Measurements from ENCODE around the gene SPIRE2. TPM values are rescaled to one million over a fixed set of nuclear protein-coding genes. Genes with fewer than 3 reads are reported as not detected.

The SPIRE2 gene
- total and polyA plus RNA-seq, 7 donors: 0.82 to 44.0 (median 5.3) TPM

DNA sequence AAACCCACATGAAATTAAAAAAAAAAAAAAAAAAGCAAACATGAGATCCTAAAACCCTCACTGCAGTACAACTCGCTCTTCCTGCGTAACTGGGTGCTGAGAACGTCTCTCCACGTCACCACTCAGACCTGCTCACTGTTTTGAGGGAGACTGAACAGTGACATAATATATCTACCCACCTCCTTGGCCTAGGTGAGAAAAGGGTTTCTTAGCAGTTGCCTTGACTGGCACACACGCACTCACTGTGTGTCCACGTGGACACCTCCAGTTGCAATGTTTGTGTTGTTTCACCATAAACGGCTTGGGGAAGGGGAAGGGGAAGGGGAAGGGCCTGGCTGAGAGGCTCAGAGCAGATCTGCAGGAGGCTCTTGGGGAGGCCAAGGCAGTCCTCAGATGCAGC is 43.9 kb upstream of the SPIRE2 start:
- Histone ChIP-seq H3K9me3 (no peaks in the 10 kb centered on the region), H3K4me3 (no peak overlapping the region), H3K27me3 (no peaks in the 10 kb centered on the region), H3K36me3 (no peaks in the 10 kb centered on the region), H3K4me1 (no peaks in the 10 kb centered on the region), H3K27ac (no peak overlapping the region)
- TF ChIP-seq POLR2AphosphoS5 (IDR thresholded peaks at IDR 0.05): no peak
- TF ChIP-seq, protein P1, sequence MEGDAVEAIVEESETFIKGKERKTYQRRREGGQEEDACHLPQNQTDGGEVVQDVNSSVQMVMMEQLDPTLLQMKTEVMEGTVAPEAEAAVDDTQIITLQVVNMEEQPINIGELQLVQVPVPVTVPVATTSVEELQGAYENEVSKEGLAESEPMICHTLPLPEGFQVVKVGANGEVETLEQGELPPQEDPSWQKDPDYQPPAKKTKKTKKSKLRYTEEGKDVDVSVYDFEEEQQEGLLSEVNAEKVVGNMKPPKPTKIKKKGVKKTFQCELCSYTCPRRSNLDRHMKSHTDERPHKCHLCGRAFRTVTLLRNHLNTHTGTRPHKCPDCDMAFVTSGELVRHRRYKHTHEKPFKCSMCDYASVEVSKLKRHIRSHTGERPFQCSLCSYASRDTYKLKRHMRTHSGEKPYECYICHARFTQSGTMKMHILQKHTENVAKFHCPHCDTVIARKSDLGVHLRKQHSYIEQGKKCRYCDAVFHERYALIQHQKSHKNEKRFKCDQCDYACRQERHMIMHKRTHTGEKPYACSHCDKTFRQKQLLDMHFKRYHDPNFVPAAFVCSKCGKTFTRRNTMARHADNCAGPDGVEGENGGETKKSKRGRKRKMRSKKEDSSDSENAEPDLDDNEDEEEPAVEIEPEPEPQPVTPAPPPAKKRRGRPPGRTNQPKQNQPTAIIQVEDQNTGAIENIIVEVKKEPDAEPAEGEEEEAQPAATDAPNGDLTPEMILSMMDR (IDR thresholded peaks at IDR 0.05): no peak
- no peak for TF ChIP-seq EP300 (IDR thresholded peaks at IDR 0.05)
- no peak for TF ChIP-seq POLR2A (IDR thresholded peaks at IDR 0.05)
- intact Hi-C loops (cut with DNase I): no loop called here
- 82% methylated on average over 7 of the region's 7 CpGs for WGBS, 2 donors
- no peak for DNase-seq

DNA sequence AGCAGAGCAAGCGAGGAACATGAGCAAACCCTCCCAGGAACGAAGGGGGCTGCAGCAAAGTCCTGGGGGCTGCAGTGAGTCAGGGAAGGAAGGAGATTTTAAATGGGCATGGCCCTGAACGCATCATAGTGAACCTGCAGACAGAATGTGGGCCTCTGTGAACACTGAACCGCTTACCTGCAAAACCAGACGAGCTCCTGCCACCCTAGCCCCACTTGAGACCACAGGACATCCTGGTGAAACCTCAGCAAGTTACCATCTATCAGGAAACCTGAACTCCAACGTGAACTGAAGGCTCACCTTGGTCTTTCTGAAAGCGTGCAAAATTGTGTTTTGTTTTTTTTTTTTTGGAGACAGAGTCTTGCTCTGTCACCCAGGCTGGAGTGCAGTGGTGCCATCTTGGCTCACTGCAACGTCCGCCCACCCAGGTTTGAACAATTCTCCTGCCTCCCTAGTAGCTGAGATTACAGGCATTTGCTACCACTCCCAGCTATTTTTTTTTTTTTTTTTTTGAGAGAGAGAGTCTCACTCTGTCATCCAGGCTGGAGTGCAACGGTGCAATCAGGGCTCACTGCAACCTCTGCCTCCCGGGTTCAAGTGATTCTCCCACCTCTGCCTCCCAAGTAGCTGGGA is 42.6 kb upstream of the SPIRE2 start:
- Histone ChIP-seq H3K4me3 (no peak overlapping the region), H3K27ac (no peak overlapping the region), H3K36me3 (no peaks in the 10 kb centered on the region), H3K27me3 (no peaks in the 10 kb centered on the region), H3K9me3 (no peaks in the 10 kb centered on the region), H3K4me1 (no peaks in the 10 kb centered on the region)
- TF ChIP-seq POLR2AphosphoS5 (IDR thresholded peaks at IDR 0.05) (no peak), POLR2A (IDR thresholded peaks at IDR 0.05) (no peak)
- TF ChIP-seq, protein P1 (IDR thresholded peaks at IDR 0.05): no peak
- intact Hi-C loops (cut with DNase I): no loop called here
- DNase-seq: no peak
- 80 to 92% methylated on average over 11 of the region's 11 CpGs for WGBS, 2 donors

DNA sequence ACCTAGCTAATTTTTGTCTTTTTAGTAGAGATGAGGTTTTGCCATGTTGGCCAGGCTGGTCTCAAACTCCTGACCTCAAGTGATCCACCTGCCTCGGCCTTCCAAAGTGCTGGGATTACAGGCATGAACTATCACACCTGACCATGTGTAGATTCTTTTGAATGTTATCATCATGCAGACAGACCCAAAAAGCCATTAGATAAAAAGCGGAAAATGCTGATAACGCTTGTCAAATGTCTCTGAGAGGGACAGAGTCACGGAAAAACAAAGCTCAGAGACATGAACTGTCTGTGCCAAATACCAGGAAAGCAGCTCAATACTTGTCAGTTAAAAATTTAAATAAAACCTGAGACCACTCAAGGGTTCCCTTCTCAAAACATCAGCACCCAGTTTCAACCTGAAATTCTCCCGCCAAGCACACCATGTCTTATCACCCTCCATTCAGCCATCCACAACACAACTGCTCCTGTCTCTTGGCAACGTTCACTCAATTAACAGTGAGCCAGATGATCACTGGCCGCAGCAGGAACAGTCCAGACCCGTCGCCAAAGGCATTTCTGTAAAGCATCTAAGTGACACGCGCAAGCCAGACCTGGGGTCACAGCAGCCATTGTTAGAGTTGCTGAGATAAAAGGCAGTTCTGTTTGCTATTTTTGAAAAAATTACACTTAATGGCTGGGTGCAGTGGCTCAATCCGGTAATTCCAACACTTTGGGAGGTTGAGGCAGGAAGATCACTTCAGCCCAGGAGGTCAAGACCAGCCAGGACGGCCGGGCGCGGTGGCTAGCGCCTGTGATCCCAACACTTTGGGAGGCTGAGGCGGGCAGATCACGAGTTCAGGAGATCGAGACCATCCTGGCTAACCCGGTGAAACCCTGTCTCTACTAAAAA is 41.6 kb upstream of the SPIRE2 start:
- 96 to 97% methylated on average over 21 of the region's 21 CpGs for WGBS, 2 donors
- TF ChIP-seq POLR2A (IDR thresholded peaks at IDR 0.05) (no peak), POLR2AphosphoS5 (IDR thresholded peaks at IDR 0.05) (no peak), EP300 (IDR thresholded peaks at IDR 0.05) (no peak)
- TF ChIP-seq, protein P1 (IDR thresholded peaks at IDR 0.05): no peak
- Histone ChIP-seq H3K36me3 (no peaks in the 10 kb centered on the region), H3K9me3 (no peaks in the 10 kb centered on the region), H3K4me1 (no peaks in the 10 kb centered on the region), H3K27ac (no peak overlapping the region), H3K4me3 (no peak overlapping the region), H3K27me3 (no peaks in the 10 kb centered on the region)
- intact Hi-C loops (cut with DNase I): no loop called here
- no peak for DNase-seq

DNA sequence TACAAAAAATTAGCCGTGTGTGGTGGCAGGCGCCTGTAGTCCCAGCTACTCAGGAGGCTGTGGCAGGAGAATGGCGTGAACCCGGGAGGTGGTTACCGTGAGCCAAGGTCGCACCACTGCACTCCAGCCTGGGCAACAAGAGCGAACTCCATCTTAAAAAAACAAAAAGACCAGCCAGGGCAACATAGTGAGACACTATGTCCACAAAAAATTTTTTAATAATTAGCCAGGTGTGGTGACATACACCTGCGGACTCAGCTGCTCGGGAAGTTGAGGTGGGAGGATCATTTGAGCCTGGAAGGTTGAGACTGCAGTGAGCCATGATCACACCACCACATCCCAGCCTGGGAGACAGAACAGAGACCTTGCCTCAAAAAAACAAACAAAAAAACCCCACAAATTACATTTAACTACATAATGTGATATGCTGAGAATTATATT is 40.9 kb upstream of the SPIRE2 start:
- 93 to 95% methylated on average over 9 of the region's 9 CpGs for WGBS, 2 donors
- H3K36me3 ChIP-seq: no peaks in the 10 kb centered on the region
- intact Hi-C loops (cut with DNase I): no loop called here
- no peaks in the 10 kb centered on the region for H3K4me1 ChIP-seq
- H3K27me3 ChIP-seq: no peaks in the 10 kb centered on the region
- TF ChIP-seq EP300 (IDR thresholded peaks at IDR 0.05): no peak
- TF ChIP-seq POLR2A (IDR thresholded peaks at IDR 0.05): no peak
- TF ChIP-seq, protein P1 (IDR thresholded peaks at IDR 0.05): no peak
- TF ChIP-seq POLR2AphosphoS5 (IDR thresholded peaks at IDR 0.05): no peak
- no peak for DNase-seq
- no peak overlapping the region for H3K4me3 ChIP-seq
- H3K27ac ChIP-seq: no peak overlapping the region
- no peaks in the 10 kb centered on the region for H3K9me3 ChIP-seq

All from sigmoid colon (tissue), 7 donors.